WTC11 (cell line): ENCODE data around the gene COL20A1. TPM values are rescaled to one million over a fixed set of nuclear protein-coding genes. Genes with fewer than 3 reads are reported as not detected.

Source experiments
- ATAC-seq: fragments of 200-7000 bp; cut with Tn5 transposase; 2 replicates; pipeline ENCODE4 v1.10.0; 2021; ENCODE audit warnings: mild to moderate bottlenecking, moderate library complexity
- CTCF ChIA-PET: fragments of 300-600 bp; sonication (Branson Sonifier 250); formaldehyde crosslinking; loops from one replicate; lab custom pipeline; 2021; ENCODE audit warnings: antibody characterized with exemption; lab: Charles Lee
- POLR2A ChIA-PET: fragments of 350-600 bp; sonication (Branson Sonifier 250); formaldehyde crosslinking; loops from one replicate; lab custom pipeline; 2021; ENCODE audit warnings: antibody characterized with exemption; lab: Charles Lee
- DNase-seq: peaks from one replicate; pipeline ENCODE4 v3.0.0; 2021; ENCODE audit warnings: low spot score
- H3K27ac Mint-ChIP-seq: 2 replicates; pipeline ENCODE4 v1.8.0; 2021; ENCODE audit warnings: mixed read lengths
- H3K27me3 Mint-ChIP-seq: 2 replicates; pipeline ENCODE4 v1.8.0; 2021; ENCODE audit warnings: low read depth, mild to moderate bottlenecking, moderate library complexity, mixed read lengths
- H3K36me3 Mint-ChIP-seq: 2 replicates; pipeline ENCODE4 v1.8.0; 2021; ENCODE audit warnings: mixed read lengths
- H3K4me1 Mint-ChIP-seq: 2 replicates; pipeline ENCODE4 v1.8.0; 2022; ENCODE audit warnings: mixed read lengths
- H3K4me3 Mint-ChIP-seq: 2 replicates; pipeline ENCODE4 v1.8.0; 2021; ENCODE audit warnings: mild to moderate bottlenecking, moderate library complexity, mixed read lengths
- H3K9me3 Mint-ChIP-seq: 2 replicates; pipeline ENCODE4 v1.8.0; 2021; ENCODE audit warnings: mixed read lengths
- AFF4 ChIP-seq: sonication (generic); formaldehyde crosslinking; IDR thresholded peaks from 2 replicates; pipeline ENCODE4 v1.8.1; 2023; ENCODE audit warnings: mild to moderate bottlenecking, missing genetic modification reagents, borderline replicate concordance
- ATF6 ChIP-seq: sonication (generic); formaldehyde crosslinking; IDR thresholded peaks from 2 replicates; pipeline ENCODE4 v1.8.1; 2023; ENCODE audit warnings: mild to moderate bottlenecking, missing genetic modification reagents
- IRF2 ChIP-seq: sonication (generic); formaldehyde crosslinking; IDR thresholded peaks from 2 replicates; pipeline ENCODE4 v1.8.0; 2022; ENCODE audit warnings: low read depth, missing genetic modification reagents, borderline replicate concordance
- NFATC4 ChIP-seq: fragments of 250-450 bp; sonication (Bioruptor Pico); IDR thresholded peaks from 2 replicates; pipeline ENCODE4 v1.9.0; 2021; ENCODE audit warnings: mild to moderate bottlenecking
- NR2C2 ChIP-seq: sonication (generic); formaldehyde crosslinking; IDR thresholded peaks from 2 replicates; pipeline ENCODE4 v1.8.0; 2022; ENCODE audit warnings: mild to moderate bottlenecking, missing genetic modification reagents
- SMAD4 ChIP-seq: sonication (generic); formaldehyde crosslinking; IDR thresholded peaks from 2 replicates; pipeline ENCODE4 v1.8.0; 2022; ENCODE audit warnings: mild to moderate bottlenecking, missing genetic modification reagents
- ZNF396 ChIP-seq: fragments of 250-450 bp; sonication (Bioruptor Pico); IDR thresholded peaks from 2 replicates; pipeline ENCODE4 v1.8.0; 2021; ENCODE audit warnings: mild to moderate bottlenecking, moderate library complexity, borderline replicate concordance
- ZNF416 ChIP-seq: fragments of 250-450 bp; sonication (Bioruptor Pico); IDR thresholded peaks from 2 replicates; pipeline ENCODE4 v1.9.0; 2021; ENCODE audit warnings: mild to moderate bottlenecking, inconsistent platforms
- total RNA-seq: library from RNA; stranded (reverse); gene quantifications from 3 replicates; pipeline ENCODE4 v1.2.3, GENCODE V29; 2021
- TF ChIP-seq, protein P1 (sequence below): sonication (generic); formaldehyde crosslinking; IDR thresholded peaks from 2 replicates; pipeline ENCODE4 v1.8.0; 2023; ENCODE audit warnings: missing genetic modification reagents, mild to moderate bottlenecking, borderline replicate concordance
- TF ChIP-seq, protein P2 (sequence below): sonication (generic); formaldehyde crosslinking; IDR thresholded peaks from 2 replicates; pipeline ENCODE4 v1.8.1; 2023; ENCODE audit warnings: mild to moderate bottlenecking, missing genetic modification reagents
- TF ChIP-seq, protein P3 (sequence below): fragments of 250-450 bp; sonication (Bioruptor Pico); IDR thresholded peaks from 2 replicates; pipeline ENCODE4 v1.9.0; 2021; ENCODE audit warnings: mild to moderate bottlenecking, borderline replicate concordance

Gene COL20A1
- total RNA-seq, 1 experiment from 2014 or later = 1.3 TPM

- POLR2A ChIA-PET = no interaction called here
- Mint-ChIP-seq H3K4me3 (no peak overlapping the region), H3K27ac (peak overlapping the region; percentile 65), H3K27me3 (no peaks in the 10 kb centered on the region), H3K9me3 (no peaks in the 10 kb centered on the region)
- no peak for DNase-seq
- CTCF ChIA-PET = interaction anchor here (1.0 to 1.9 kb wide), 10 partner anchors 14 to 100 kb away, joined by 3 to 17 read pairs (median 4); no protein-coding TSS in a partner anchor
- TF ChIP-seq, protein P1, sequence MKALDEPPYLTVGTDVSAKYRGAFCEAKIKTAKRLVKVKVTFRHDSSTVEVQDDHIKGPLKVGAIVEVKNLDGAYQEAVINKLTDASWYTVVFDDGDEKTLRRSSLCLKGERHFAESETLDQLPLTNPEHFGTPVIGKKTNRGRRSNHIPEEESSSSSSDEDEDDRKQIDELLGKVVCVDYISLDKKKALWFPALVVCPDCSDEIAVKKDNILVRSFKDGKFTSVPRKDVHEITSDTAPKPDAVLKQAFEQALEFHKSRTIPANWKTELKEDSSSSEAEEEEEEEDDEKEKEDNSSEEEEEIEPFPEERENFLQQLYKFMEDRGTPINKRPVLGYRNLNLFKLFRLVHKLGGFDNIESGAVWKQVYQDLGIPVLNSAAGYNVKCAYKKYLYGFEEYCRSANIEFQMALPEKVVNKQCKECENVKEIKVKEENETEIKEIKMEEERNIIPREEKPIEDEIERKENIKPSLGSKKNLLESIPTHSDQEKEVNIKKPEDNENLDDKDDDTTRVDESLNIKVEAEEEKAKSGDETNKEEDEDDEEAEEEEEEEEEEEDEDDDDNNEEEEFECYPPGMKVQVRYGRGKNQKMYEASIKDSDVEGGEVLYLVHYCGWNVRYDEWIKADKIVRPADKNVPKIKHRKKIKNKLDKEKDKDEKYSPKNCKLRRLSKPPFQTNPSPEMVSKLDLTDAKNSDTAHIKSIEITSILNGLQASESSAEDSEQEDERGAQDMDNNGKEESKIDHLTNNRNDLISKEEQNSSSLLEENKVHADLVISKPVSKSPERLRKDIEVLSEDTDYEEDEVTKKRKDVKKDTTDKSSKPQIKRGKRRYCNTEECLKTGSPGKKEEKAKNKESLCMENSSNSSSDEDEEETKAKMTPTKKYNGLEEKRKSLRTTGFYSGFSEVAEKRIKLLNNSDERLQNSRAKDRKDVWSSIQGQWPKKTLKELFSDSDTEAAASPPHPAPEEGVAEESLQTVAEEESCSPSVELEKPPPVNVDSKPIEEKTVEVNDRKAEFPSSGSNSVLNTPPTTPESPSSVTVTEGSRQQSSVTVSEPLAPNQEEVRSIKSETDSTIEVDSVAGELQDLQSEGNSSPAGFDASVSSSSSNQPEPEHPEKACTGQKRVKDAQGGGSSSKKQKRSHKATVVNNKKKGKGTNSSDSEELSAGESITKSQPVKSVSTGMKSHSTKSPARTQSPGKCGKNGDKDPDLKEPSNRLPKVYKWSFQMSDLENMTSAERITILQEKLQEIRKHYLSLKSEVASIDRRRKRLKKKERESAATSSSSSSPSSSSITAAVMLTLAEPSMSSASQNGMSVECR = no peak
- no peak for TF ChIP-seq IRF2
- no peak for TF ChIP-seq NFATC4 (CRISPR knock-in tag)
- no peak for TF ChIP-seq SMAD4
- TF ChIP-seq, protein P2, sequence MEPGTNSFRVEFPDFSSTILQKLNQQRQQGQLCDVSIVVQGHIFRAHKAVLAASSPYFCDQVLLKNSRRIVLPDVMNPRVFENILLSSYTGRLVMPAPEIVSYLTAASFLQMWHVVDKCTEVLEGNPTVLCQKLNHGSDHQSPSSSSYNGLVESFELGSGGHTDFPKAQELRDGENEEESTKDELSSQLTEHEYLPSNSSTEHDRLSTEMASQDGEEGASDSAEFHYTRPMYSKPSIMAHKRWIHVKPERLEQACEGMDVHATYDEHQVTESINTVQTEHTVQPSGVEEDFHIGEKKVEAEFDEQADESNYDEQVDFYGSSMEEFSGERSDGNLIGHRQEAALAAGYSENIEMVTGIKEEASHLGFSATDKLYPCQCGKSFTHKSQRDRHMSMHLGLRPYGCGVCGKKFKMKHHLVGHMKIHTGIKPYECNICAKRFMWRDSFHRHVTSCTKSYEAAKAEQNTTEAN (CRISPR knock-in tag) = no peak
- TF ChIP-seq ATF6 = no peak
- no peak for TF ChIP-seq ZNF416 (CRISPR knock-in tag)
- TF ChIP-seq, protein P3, sequence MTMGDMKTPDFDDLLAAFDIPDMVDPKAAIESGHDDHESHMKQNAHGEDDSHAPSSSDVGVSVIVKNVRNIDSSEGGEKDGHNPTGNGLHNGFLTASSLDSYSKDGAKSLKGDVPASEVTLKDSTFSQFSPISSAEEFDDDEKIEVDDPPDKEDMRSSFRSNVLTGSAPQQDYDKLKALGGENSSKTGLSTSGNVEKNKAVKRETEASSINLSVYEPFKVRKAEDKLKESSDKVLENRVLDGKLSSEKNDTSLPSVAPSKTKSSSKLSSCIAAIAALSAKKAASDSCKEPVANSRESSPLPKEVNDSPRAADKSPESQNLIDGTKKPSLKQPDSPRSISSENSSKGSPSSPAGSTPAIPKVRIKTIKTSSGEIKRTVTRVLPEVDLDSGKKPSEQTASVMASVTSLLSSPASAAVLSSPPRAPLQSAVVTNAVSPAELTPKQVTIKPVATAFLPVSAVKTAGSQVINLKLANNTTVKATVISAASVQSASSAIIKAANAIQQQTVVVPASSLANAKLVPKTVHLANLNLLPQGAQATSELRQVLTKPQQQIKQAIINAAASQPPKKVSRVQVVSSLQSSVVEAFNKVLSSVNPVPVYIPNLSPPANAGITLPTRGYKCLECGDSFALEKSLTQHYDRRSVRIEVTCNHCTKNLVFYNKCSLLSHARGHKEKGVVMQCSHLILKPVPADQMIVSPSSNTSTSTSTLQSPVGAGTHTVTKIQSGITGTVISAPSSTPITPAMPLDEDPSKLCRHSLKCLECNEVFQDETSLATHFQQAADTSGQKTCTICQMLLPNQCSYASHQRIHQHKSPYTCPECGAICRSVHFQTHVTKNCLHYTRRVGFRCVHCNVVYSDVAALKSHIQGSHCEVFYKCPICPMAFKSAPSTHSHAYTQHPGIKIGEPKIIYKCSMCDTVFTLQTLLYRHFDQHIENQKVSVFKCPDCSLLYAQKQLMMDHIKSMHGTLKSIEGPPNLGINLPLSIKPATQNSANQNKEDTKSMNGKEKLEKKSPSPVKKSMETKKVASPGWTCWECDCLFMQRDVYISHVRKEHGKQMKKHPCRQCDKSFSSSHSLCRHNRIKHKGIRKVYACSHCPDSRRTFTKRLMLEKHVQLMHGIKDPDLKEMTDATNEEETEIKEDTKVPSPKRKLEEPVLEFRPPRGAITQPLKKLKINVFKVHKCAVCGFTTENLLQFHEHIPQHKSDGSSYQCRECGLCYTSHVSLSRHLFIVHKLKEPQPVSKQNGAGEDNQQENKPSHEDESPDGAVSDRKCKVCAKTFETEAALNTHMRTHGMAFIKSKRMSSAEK = no peak
- TF ChIP-seq ZNF396 = no peak
- TF ChIP-seq AFF4 (CRISPR knock-in tag) = no peak
- no peak for TF ChIP-seq NR2C2 (CRISPR knock-in tag)
- TF ChIP-seq, all 79 proteins: peak for 0
- no peak; the same call in 1 of the 2 replicates for ATAC-seq
- H3K4me1 Mint-ChIP-seq = peaks cover 2% of the 10 kb centered on the region; the same call in 1 of the 2 replicates
- no peaks in the 10 kb centered on the region for H3K36me3 Mint-ChIP-seq
Measured at GRCh38 chr20:63322933-63323273, 29.9 kb downstream of the COL20A1 start.
